ENCODE results near the gene SLC24A1.

Gene SLC24A1

GRCh38 chr15:65651831-65652749 lies 30.4 kb downstream of the SLC24A1 start:
- DNase-seq (ENCODE audit: insufficient read length, low spot score) = no peak
- no peak for TF ChIP-seq CTCF (IDR thresholded peaks at IDR 0.05; ENCODE audit: insufficient read depth, missing control alignments)
- FAIRE-seq = no peak

- TF ChIP-seq CTCF (IDR thresholded peaks at IDR 0.05; ENCODE audit: insufficient read depth, missing control alignments) = no peak
- FAIRE-seq = no peak
- no peak for DNase-seq (ENCODE audit: insufficient read length, low spot score)
Observed at GRCh38 chr15:65653341-65653740, 31.6 kb downstream of the SLC24A1 start.

GRCh38 chr15:65653801-65654521 lies 32.2 kb downstream of the SLC24A1 start:
- no peak for TF ChIP-seq CTCF (IDR thresholded peaks at IDR 0.05; ENCODE audit: insufficient read depth, missing control alignments)
- no peak for FAIRE-seq
- no peak for DNase-seq (ENCODE audit: insufficient read length, low spot score)

GRCh38 chr15:65655026-65655425 lies 33.3 kb downstream of the SLC24A1 start:
- no peak for FAIRE-seq
- no peak for TF ChIP-seq CTCF (IDR thresholded peaks at IDR 0.05; ENCODE audit: insufficient read depth, missing control alignments)
- no peak for DNase-seq (ENCODE audit: insufficient read length, low spot score)

- FAIRE-seq = no peak
- TF ChIP-seq CTCF (IDR thresholded peaks at IDR 0.05; ENCODE audit: insufficient read depth, missing control alignments) = no peak
- DNase-seq (ENCODE audit: insufficient read length, low spot score) = no peak
Observed at GRCh38 chr15:65655457-65655856, 33.7 kb downstream of the SLC24A1 start.

- TF ChIP-seq CTCF (IDR thresholded peaks at IDR 0.05; ENCODE audit: insufficient read depth, missing control alignments) = no peak
- FAIRE-seq = no peak
- DNase-seq (ENCODE audit: insufficient read length, low spot score) = no peak
Observed at GRCh38 chr15:65659502-65660052, 37.8 kb downstream of the SLC24A1 start.
